Measurements from ENCODE around the gene CLSTN2.

- TF ChIP-seq CTCF (IDR thresholded peaks at IDR 0.05): no peak
- TF ChIP-seq EP300 (IDR thresholded peaks at IDR 0.05): no peak
Measured at GRCh38 chr3:140078940-140079339, 144.0 kb downstream of the CLSTN2 start.

Measured in tibial nerve (tissue), 4 donors.